Endothelial cell of umbilical vein (primary cell): ENCODE measurements around the gene IKZF1. TPM values are rescaled to one million over a fixed set of nuclear protein-coding genes. Genes with fewer than 3 reads are reported as not detected.

ENCODE experiments used
- BruUV-seq: library from RNA; stranded (reverse); fragments of 400-500 nt; replicated peaks from 2 replicates; lab custom pipeline; 2021; lab: Mats Ljungman, UMichigan
- CTCF ChIA-PET: fragments of 300-600, 350-600 bp; sonication (Branson Sonifier 250); formaldehyde crosslinking; loops from one replicate; lab custom pipeline; 2021; ENCODE audit warnings: antibody characterized with exemption, inconsistent platforms; lab: Charles Lee
- POLR2A ChIA-PET: fragments of 300-600, 350-600 bp; sonication (Branson Sonifier 250); formaldehyde crosslinking; loops from one replicate; lab custom pipeline; 2021; ENCODE audit warnings: antibody characterized with exemption, inconsistent platforms; lab: Charles Lee
- DNase-seq: peaks from one replicate; pipeline ENCODE4 v3.0.0-alpha.2; 2011; ENCODE audit warnings: low read depth, low spot score
- FAIRE-seq: peaks from 2 replicates; lab custom pipeline; 2011; peaks lifted over from hg19 to GRCh38; lab: Jason Lieb, UNC
- H2AFZ ChIP-seq: 2 replicates; pipeline ENCODE4 v1.6.0; 2012; ENCODE audit warnings: low read depth, low read length, control low read depth, inconsistent platforms
- H3K27ac ChIP-seq: 2 replicates; pipeline ENCODE4 v1.5.1; 2011; ENCODE audit warnings: low read depth, mild to moderate bottlenecking, control low read depth, low read length, moderate library complexity; ENCODE audit not compliant: insufficient read depth
- H3K27me3 ChIP-seq, 2 experiments: 2 replicates each; pipeline versions ENCODE4 v1.6.0 to v1.6.1; 2011; ENCODE audit warnings: low read length in 2 of 2, mixed read lengths in 1 of 2; ENCODE audit not compliant: control insufficient read depth in 2 of 2, insufficient read depth in 2 of 2
- H3K36me3 ChIP-seq, 2 experiments: 2 replicates in 1 of 2; 3 replicates in 1 of 2; pipeline ENCODE4 v1.5.1; 2011; ENCODE audit warnings: low read length in 2 of 2, mild to moderate bottlenecking in 1 of 2, moderate library complexity in 1 of 2; ENCODE audit not compliant: control insufficient read depth in 2 of 2, insufficient read depth in 2 of 2; ENCODE audit errors: extremely low read depth in 1 of 2
- H3K4me1 ChIP-seq: 3 replicates; pipeline ENCODE4 v1.5.1; 2011; ENCODE audit warnings: mild to moderate bottlenecking, low read length; ENCODE audit not compliant: control insufficient read depth, insufficient read depth; ENCODE audit errors: extremely low read depth
- H3K4me2 ChIP-seq: 2 replicates; pipeline ENCODE4 v1.6.1; 2011; ENCODE audit warnings: low read length, control low read depth, mixed read lengths; ENCODE audit not compliant: insufficient read depth
- H3K4me3 ChIP-seq, 3 experiments: fragments of 200-600 bp in 1 of 3; sonication (generic), shearing (Covaris generic) in 1 of 3; replicated peaks in 1 of 3; 2 replicates each; pipeline ENCODE4 v1.5.1; 2011 to 2016; ENCODE audit warnings: control low read depth in 3 of 3, low read length in 3 of 3, mild to moderate bottlenecking in 2 of 3, inconsistent platforms in 1 of 3, low read depth in 1 of 3, moderate library complexity in 1 of 3; ENCODE audit not compliant: insufficient read depth in 1 of 3
- H3K79me2 ChIP-seq: 2 replicates; pipeline ENCODE4 v1.6.0; 2012; ENCODE audit warnings: low read length, inconsistent platforms; ENCODE audit not compliant: control insufficient read depth, insufficient read depth
- H3K9ac ChIP-seq: replicated peaks from 2 replicates; pipeline ENCODE3; 2011; ENCODE audit warnings: low read length, control low read depth; ENCODE audit not compliant: insufficient read depth; ENCODE audit errors: extremely low read depth
- H3K9me1 ChIP-seq: replicated peaks from 3 replicates; pipeline ENCODE4 v1.6.0; 2011; ENCODE audit warnings: mild to moderate bottlenecking, low read length; ENCODE audit not compliant: control insufficient read depth, insufficient read depth; ENCODE audit errors: extremely low read depth
- H3K9me3 ChIP-seq: replicated peaks from 2 replicates; pipeline ENCODE4 v1.5.1; 2012; ENCODE audit warnings: low read length, inconsistent platforms; ENCODE audit not compliant: control insufficient read depth, insufficient read depth
- H4K20me1 ChIP-seq: replicated peaks from 2 replicates; pipeline ENCODE3; 2011; ENCODE audit warnings: mild to moderate bottlenecking, low read length; ENCODE audit not compliant: control insufficient read depth, insufficient read depth; ENCODE audit errors: extremely low read depth
- EZH2 ChIP-seq: IDR thresholded peaks from 2 replicates; pipeline ENCODE4 v1.6.1; 2012; ENCODE audit warnings: borderline replicate concordance, low read depth, mild to moderate bottlenecking, moderate library complexity, low read length, inconsistent platforms; ENCODE audit not compliant: severe bottlenecking
- FOS ChIP-seq: IDR thresholded peaks from 2 replicates; pipeline ENCODE4 v1.6.1; 2011; ENCODE audit warnings: mild to moderate bottlenecking, low read length, moderate library complexity, borderline replicate concordance; ENCODE audit not compliant: insufficient read depth
- GATA2 ChIP-seq: IDR thresholded peaks from 2 replicates; pipeline ENCODE4 v1.7.0; 2011; ENCODE audit warnings: low read depth, mild to moderate bottlenecking, moderate library complexity, mixed read lengths, low read length; ENCODE audit not compliant: insufficient read length, insufficient read depth
- JUN ChIP-seq: IDR thresholded peaks from 2 replicates; pipeline ENCODE4 v1.6.1; 2011; ENCODE audit warnings: borderline replicate concordance, low read depth; ENCODE audit not compliant: insufficient read length, insufficient read depth
- MYC ChIP-seq: IDR thresholded peaks from one replicate; pipeline ENCODE4 v1.6.1; 2011; ENCODE audit warnings: mild to moderate bottlenecking, low read depth, low read length
- POLR2A ChIP-seq: IDR thresholded peaks from 2 replicates; pipeline ENCODE4 v1.6.1; 2012; ENCODE audit warnings: low read depth, mild to moderate bottlenecking, control low read depth, low read length
- POLR2AphosphoS5 ChIP-seq: IDR thresholded peaks from 2 replicates; pipeline ENCODE4 v1.6.1; 2012; ENCODE audit warnings: low read depth, mild to moderate bottlenecking, control low read depth, low read length, moderate library complexity; ENCODE audit not compliant: insufficient read depth
- dilution Hi-C: fragments of 300-500 bp; cut with MboI; formaldehyde crosslinking; loops from one replicate; pipeline ENCODE4 v1.15.0; 2019; ENCODE audit warnings: low sequenced_read_pairs; ENCODE audit not compliant: extremely low pct_ligation_motif_present
- intact Hi-C: fragments of 100-400 bp; cut with micrococcal nuclease; formaldehyde crosslinking; loops from one replicate; pipeline ENCODE4 v1.10.0; 2022
- polyA plus RNA-seq, 4 experiments: library from polyadenylated mRNA; depleted of rRNA in 3 of 4; stranded (reverse) in 3 of 4; unstranded in 1 of 4; fragments of >200 nt; gene quantifications; 2 replicates each; pipeline versions ENCODE4 v1.2.1 to v1.2.3, GENCODE V29; 2011 to 2012; ENCODE audit warnings: missing spikeins in 1 of 4
- total RNA-seq: library from RNA; stranded (reverse); gene quantifications from 2 replicates; pipeline ENCODE4 v1.2.3, GENCODE V29; 2021
- TF ChIP-seq, protein P1 (sequence below): IDR thresholded peaks from 2 replicates; pipeline ENCODE4 v1.6.1; 2011; ENCODE audit not compliant: insufficient read depth, insufficient read length
- TF ChIP-seq, protein P2 (sequence below), 2 donors: IDR thresholded peaks; 1 replicate in 1 of 2; 2 replicates in 1 of 2; pipeline ENCODE4 v1.5.1; 2011; ENCODE audit warnings: low read length in 2 of 2, mild to moderate bottlenecking in 2 of 2, moderate library complexity in 2 of 2, control low read depth in 1 of 2, inconsistent platforms in 1 of 2, low read depth in 1 of 2; ENCODE audit not compliant: insufficient read depth in 1 of 2; ENCODE audit errors: extremely low read depth in 1 of 2

The IKZF1 gene
- total and polyA plus RNA-seq, 2 donors (not counting 3 experiments of a cell fraction or from before 2014, with no cell fraction given): 0.01 to 0.20 TPM

DNA sequence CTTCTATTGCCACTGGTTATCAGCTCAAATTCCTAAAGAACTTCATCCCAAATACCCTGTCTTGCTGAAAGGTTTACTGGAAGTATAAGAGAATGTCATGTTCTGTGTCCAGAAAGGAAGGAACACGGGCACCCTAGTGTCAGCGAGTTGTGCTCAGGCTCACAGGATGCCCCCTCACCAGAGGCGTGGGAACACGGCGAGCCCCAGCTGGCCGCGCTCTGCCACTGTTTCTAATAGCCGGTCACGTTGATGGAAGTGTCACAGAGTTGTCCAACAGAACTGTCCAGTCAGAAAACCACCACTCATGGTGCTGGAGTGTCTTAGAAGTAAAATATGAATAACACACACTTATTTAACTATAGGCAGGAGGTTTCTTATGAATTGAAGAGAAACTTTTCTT is 72.8 kb downstream of the IKZF1 start:
- H3K4me1 ChIP-seq: no peaks in the 10 kb centered on the region
- H4K20me1 ChIP-seq: no peaks in the 10 kb centered on the region
- dilution Hi-C loops: no loop called here
- no peaks in the 10 kb centered on the region for H3K27me3 ChIP-seq
- DNase-seq (no peak), FAIRE-seq (no peak)
- no peaks in the 10 kb centered on the region for H3K9me3 ChIP-seq
- no peaks in the 10 kb centered on the region for H3K79me2 ChIP-seq
- ChIA-PET CTCF (interaction anchor here (0.8 to 0.9 kb wide), 2 partner anchors 165 to 784 kb away, joined by 3 read pairs; no protein-coding TSS in a partner anchor), POLR2A (no interaction called here)
- H3K36me3 ChIP-seq: no peaks in the 10 kb centered on the region
- no peak overlapping the region for H2AFZ ChIP-seq
- BruUV-seq: no TSS peak
- no peak overlapping the region for H3K9ac ChIP-seq
- H3K9me1 ChIP-seq: no peaks in the 10 kb centered on the region
- no peak overlapping the region for H3K4me2 ChIP-seq
- intact Hi-C loops: no loop called here
- H3K4me3 ChIP-seq: no peak overlapping the region
- TF ChIP-seq JUN: no peak
- TF ChIP-seq POLR2AphosphoS5: no peak
- TF ChIP-seq FOS: no peak
- TF ChIP-seq GATA2: no peak
- TF ChIP-seq, protein P1, sequence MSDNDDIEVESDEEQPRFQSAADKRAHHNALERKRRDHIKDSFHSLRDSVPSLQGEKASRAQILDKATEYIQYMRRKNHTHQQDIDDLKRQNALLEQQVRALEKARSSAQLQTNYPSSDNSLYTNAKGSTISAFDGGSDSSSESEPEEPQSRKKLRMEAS: no peak
- no peak for TF ChIP-seq POLR2A
- TF ChIP-seq, protein P2, sequence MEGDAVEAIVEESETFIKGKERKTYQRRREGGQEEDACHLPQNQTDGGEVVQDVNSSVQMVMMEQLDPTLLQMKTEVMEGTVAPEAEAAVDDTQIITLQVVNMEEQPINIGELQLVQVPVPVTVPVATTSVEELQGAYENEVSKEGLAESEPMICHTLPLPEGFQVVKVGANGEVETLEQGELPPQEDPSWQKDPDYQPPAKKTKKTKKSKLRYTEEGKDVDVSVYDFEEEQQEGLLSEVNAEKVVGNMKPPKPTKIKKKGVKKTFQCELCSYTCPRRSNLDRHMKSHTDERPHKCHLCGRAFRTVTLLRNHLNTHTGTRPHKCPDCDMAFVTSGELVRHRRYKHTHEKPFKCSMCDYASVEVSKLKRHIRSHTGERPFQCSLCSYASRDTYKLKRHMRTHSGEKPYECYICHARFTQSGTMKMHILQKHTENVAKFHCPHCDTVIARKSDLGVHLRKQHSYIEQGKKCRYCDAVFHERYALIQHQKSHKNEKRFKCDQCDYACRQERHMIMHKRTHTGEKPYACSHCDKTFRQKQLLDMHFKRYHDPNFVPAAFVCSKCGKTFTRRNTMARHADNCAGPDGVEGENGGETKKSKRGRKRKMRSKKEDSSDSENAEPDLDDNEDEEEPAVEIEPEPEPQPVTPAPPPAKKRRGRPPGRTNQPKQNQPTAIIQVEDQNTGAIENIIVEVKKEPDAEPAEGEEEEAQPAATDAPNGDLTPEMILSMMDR (IDR thresholded peaks at IDR 0.05; ENCODE audit: extremely low read depth in 1 of 2, insufficient read depth in 1 of 2, low read depth in 1 of 2, low read length in 2 of 2): no peak
- TF ChIP-seq MYC: no peak
- TF ChIP-seq EZH2: no peak
- no peak overlapping the region for H3K27ac ChIP-seq
